KMS-11 (cell line): Measurements from ENCODE around the gene HCAR3.
"Not testable (repeated sequence)": the region's sequence is repeated elsewhere in the genome, so short reads cannot be mapped to it uniquely, and the experiment has no call there.

Experiments
- H2AFZ ChIP-seq: fragments of 200-600 bp; sonication (generic); 2 replicates; pipeline ENCODE4 v1.6.1; 2016; ENCODE audit warnings: antibody characterized with exemption, mixed run types, low read depth
- H3K27ac ChIP-seq: fragments of 200-600 bp; sonication (generic); 2 replicates; pipeline ENCODE4 v1.6.1; 2016; ENCODE audit warnings: mild to moderate bottlenecking, mixed run types
- H3K27me3 ChIP-seq: fragments of 200-600 bp; sonication (generic); 2 replicates; pipeline ENCODE4 v1.6.1; 2017; ENCODE audit warnings: mild to moderate bottlenecking, low read depth, mixed run types, moderate library complexity; ENCODE audit not compliant: insufficient read depth
- H3K36me3 ChIP-seq: fragments of 200-600 bp; sonication (generic); 2 replicates; pipeline ENCODE4 v1.6.1; 2017; ENCODE audit warnings: mild to moderate bottlenecking, mixed run types; ENCODE audit not compliant: insufficient read depth
- H3K4me1 ChIP-seq: fragments of 200-600 bp; sonication (generic); 2 replicates; pipeline ENCODE4 v1.6.1; 2016; ENCODE audit warnings: mild to moderate bottlenecking, low read depth, mixed run types; ENCODE audit not compliant: poor library complexity, severe bottlenecking
- H3K4me2 ChIP-seq: fragments of 200-600 bp; sonication (generic); 2 replicates; pipeline ENCODE4 v1.7.0; 2016; ENCODE audit warnings: mild to moderate bottlenecking, mixed run types
- H3K4me3 ChIP-seq: fragments of 200-600 bp; sonication (generic); IDR thresholded peaks from 2 replicates; pipeline ENCODE4 v1.6.1; 2017; ENCODE audit warnings: low read depth, low read length, mixed read lengths; ENCODE audit not compliant: insufficient read depth
- H3K79me2 ChIP-seq: fragments of 200-600 bp; sonication (generic); 2 replicates; pipeline ENCODE4 v1.6.1; 2016; ENCODE audit warnings: low read depth, mixed run types; ENCODE audit not compliant: insufficient read depth
- H3K9ac ChIP-seq: fragments of 200-600 bp; sonication (generic); 2 replicates; pipeline ENCODE4 v1.6.1; 2016; ENCODE audit warnings: mild to moderate bottlenecking, mixed run types
- H4K20me1 ChIP-seq: fragments of 200-600 bp; sonication (generic); 2 replicates; pipeline ENCODE4 v1.6.1; 2016; ENCODE audit warnings: mild to moderate bottlenecking, mixed run types; ENCODE audit not compliant: insufficient read depth
- TF ChIP-seq, protein P1 (sequence below): fragments of 200-600 bp; sonication (generic); conservative IDR thresholded peaks from 2 replicates; pipeline ENCODE4 v1.6.1; 2017; ENCODE audit warnings: low read depth, mild to moderate bottlenecking, antibody characterized with exemption, low read length, moderate library complexity, mixed read lengths

Gene HCAR3

GRCh38 chr12:122716658-122717057 is at the start of gene HCAR3:
TSS of gene HCAR3 (minus strand) at chr12:122716811. CDS start at chr12:122716737, 74 bp downstream.
- H3K27ac ChIP-seq, H3K9ac ChIP-seq, H3K79me2 ChIP-seq, H4K20me1 ChIP-seq, H3K4me2 ChIP-seq, H3K27me3 ChIP-seq, H3K4me3 ChIP-seq, H3K36me3 ChIP-seq, H2AFZ ChIP-seq: not testable (repeated sequence)
- H3K4me1 ChIP-seq, result peaks cover 14% of the 10 kb centered on the region

GRCh38 chr12:122757568-122757967 is 41.0 kb upstream of the HCAR3 start:
- Histone ChIP-seq H3K4me1 (peaks cover 17% of the 10 kb centered on the region), H3K4me3 (no peak overlapping the region), H3K27me3 (no peaks in the 10 kb centered on the region), H3K9ac (no peak overlapping the region), H3K27ac (no peak overlapping the region), H2AFZ (no peak overlapping the region), H3K4me2 (no peak overlapping the region), H3K79me2 (peaks cover 17% of the 10 kb centered on the region), H3K36me3 (peaks cover 7% of the 10 kb centered on the region; the same call in 1 of the 2 replicates), H4K20me1 (no peaks in the 10 kb centered on the region)
- TF ChIP-seq, protein P1, sequence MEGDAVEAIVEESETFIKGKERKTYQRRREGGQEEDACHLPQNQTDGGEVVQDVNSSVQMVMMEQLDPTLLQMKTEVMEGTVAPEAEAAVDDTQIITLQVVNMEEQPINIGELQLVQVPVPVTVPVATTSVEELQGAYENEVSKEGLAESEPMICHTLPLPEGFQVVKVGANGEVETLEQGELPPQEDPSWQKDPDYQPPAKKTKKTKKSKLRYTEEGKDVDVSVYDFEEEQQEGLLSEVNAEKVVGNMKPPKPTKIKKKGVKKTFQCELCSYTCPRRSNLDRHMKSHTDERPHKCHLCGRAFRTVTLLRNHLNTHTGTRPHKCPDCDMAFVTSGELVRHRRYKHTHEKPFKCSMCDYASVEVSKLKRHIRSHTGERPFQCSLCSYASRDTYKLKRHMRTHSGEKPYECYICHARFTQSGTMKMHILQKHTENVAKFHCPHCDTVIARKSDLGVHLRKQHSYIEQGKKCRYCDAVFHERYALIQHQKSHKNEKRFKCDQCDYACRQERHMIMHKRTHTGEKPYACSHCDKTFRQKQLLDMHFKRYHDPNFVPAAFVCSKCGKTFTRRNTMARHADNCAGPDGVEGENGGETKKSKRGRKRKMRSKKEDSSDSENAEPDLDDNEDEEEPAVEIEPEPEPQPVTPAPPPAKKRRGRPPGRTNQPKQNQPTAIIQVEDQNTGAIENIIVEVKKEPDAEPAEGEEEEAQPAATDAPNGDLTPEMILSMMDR, result no peak

- no peak overlapping the region for H3K9ac ChIP-seq
Observed at GRCh38 chr12:122754790-122755189, 38.2 kb upstream of the HCAR3 start.

DNA sequence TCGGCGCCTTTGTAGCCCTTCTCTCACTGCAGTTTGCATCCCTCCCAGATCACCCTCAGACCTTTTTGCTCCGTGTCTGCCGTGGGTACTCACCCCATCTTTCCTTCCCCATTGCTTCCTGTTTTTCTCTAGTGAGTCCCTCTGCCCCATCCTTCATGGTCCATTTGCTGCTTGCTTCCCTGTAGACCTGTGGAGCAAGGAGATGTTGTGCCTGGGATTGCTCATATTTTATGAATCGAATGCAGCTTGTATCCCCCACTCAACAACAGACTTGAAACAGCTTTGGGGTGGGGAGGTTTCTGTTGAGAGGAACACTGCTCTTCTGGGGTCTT is 36.7 kb upstream of the HCAR3 start:
- TF ChIP-seq, protein P1, result no peak
- Histone ChIP-seq H3K27me3 (no peaks in the 10 kb centered on the region), H4K20me1 (no peaks in the 10 kb centered on the region), H3K27ac (no peak overlapping the region), H3K9ac (peak overlapping the region; percentile 87), H3K79me2 (peaks cover 17% of the 10 kb centered on the region), H3K4me2 (peak overlapping the region; percentile 88), H2AFZ (peak overlapping the region; percentile 59; the same call in 1 of the 2 replicates), H3K36me3 (peaks cover 7% of the 10 kb centered on the region; the same call in 1 of the 2 replicates), H3K4me3 (no peak overlapping the region), H3K4me1 (peaks cover 17% of the 10 kb centered on the region)

More at GRCh38 chr12:122754790-122755189, 38.2 kb upstream of the HCAR3 start:
- H4K20me1 ChIP-seq, result no peaks in the 10 kb centered on the region
- TF ChIP-seq, protein P1, result no peak
- H3K36me3 ChIP-seq, result peaks cover 7% of the 10 kb centered on the region; the same call in 1 of the 2 replicates
- peaks cover 17% of the 10 kb centered on the region for H3K79me2 ChIP-seq
- H3K27ac ChIP-seq, result no peak overlapping the region
- H3K27me3 ChIP-seq, result no peaks in the 10 kb centered on the region
- H3K4me2 ChIP-seq, result no peak overlapping the region
- no peak overlapping the region for H2AFZ ChIP-seq
- no peak overlapping the region for H3K4me3 ChIP-seq
- peaks cover 17% of the 10 kb centered on the region for H3K4me1 ChIP-seq

GRCh38 chr12:122752464-122753318 is 36.1 kb upstream of the HCAR3 start, which contains the start of gene DENR:
TSS of gene DENR (plus strand) at chr12:122752824. CDS start at chr12:122753702, 878 bp downstream.
- H3K79me2 ChIP-seq, result peaks cover 17% of the 10 kb centered on the region
- peak within 1 kb of the TSS; percentile 87 for H3K9ac ChIP-seq
- H2AFZ ChIP-seq, result peak within 1 kb of the TSS; percentile 59; the same call in 1 of the 2 replicates
- H3K4me2 ChIP-seq, result peak within 1 kb of the TSS; percentile 88
- no peak within 1 kb of the TSS for H3K4me3 ChIP-seq
- no peaks in the 10 kb centered on the region for H4K20me1 ChIP-seq
- TF ChIP-seq, protein P1, result peak; percentile 44
- H3K36me3 ChIP-seq, result peaks cover 7% of the 10 kb centered on the region; the same call in 1 of the 2 replicates
- H3K4me1 ChIP-seq, result peaks cover 17% of the 10 kb centered on the region
- H3K27me3 ChIP-seq, result no peaks in the 10 kb centered on the region
- H3K27ac ChIP-seq, result no peak within 1 kb of the TSS

- Histone ChIP-seq H3K4me1 (peaks cover 17% of the 10 kb centered on the region), H3K79me2 (peaks cover 17% of the 10 kb centered on the region)
- not testable (repeated sequence) for H3K4me2 ChIP-seq, H3K4me3 ChIP-seq, H3K36me3 ChIP-seq, H4K20me1 ChIP-seq, H3K9ac ChIP-seq, H2AFZ ChIP-seq, H3K27me3 ChIP-seq, H3K27ac ChIP-seq
Observed at GRCh38 chr12:122750781-122751515, 34.3 kb upstream of the HCAR3 start.
